Kidney epithelial cell (primary cell): ENCODE measurements around the gene CARMIL1. TPM values are rescaled to one million over a fixed set of nuclear protein-coding genes. Genes with fewer than 3 reads are reported as not detected.

Experiments used
- DNase-seq: peaks from one replicate; pipeline ENCODE4 v3.0.0-alpha.2; 2010; ENCODE audit warnings: low read depth
- H3K27me3 ChIP-seq: 2 replicates; pipeline ENCODE4 v1.6.0; 2011; ENCODE audit warnings: low read length; ENCODE audit not compliant: control insufficient read depth, insufficient read depth
- H3K36me3 ChIP-seq: 2 replicates; pipeline ENCODE4 v1.5.1; 2011; ENCODE audit warnings: low read length; ENCODE audit not compliant: control insufficient read depth, insufficient read depth
- H3K4me3 ChIP-seq: 2 replicates; pipeline ENCODE4 v1.5.1; 2011; ENCODE audit warnings: low read depth, mild to moderate bottlenecking, control low read depth, low read length
- CTCF ChIP-seq: IDR thresholded peaks from 2 replicates; pipeline ENCODE4 v1.5.1; 2011; ENCODE audit warnings: mild to moderate bottlenecking, moderate library complexity, low read length, control low read depth, inconsistent platforms; ENCODE audit not compliant: insufficient read depth, poor library complexity, severe bottlenecking
- total RNA-seq: library from RNA; depleted of rRNA; stranded (reverse); fragments of >200 nt; gene quantifications from 2 replicates; pipeline ENCODE4 v1.2.3, GENCODE V29; 2015

Gene CARMIL1
- total RNA-seq, 1 donor from 2014 or later, result 14.7 TPM

GRCh38 chr6:25637211-25637610, 358.0 kb downstream of the CARMIL1 start:
- Histone ChIP-seq H3K36me3 (no peaks in the 10 kb centered on the region), H3K4me3 (no peak overlapping the region), H3K27me3 (no peaks in the 10 kb centered on the region)
- TF ChIP-seq CTCF, result no peak
- no peak for DNase-seq

- H3K36me3 ChIP-seq, result no peaks in the 10 kb centered on the region
- DNase-seq, result no peak
- peak; percentile 16 for TF ChIP-seq CTCF
- no peak overlapping the region for H3K4me3 ChIP-seq
- no peaks in the 10 kb centered on the region for H3K27me3 ChIP-seq
Observed at GRCh38 chr6:25637960-25638434, 358.8 kb downstream of the CARMIL1 start.

GRCh38 chr6:25639653-25640052, 360.5 kb downstream of the CARMIL1 start:
- no peak for TF ChIP-seq CTCF
- no peak for DNase-seq

GRCh38 chr6:25640446-25640845, 361.3 kb downstream of the CARMIL1 start:
- no peak for DNase-seq
- TF ChIP-seq CTCF, result no peak
- no peaks in the 10 kb centered on the region for H3K27me3 ChIP-seq
- H3K36me3 ChIP-seq, result no peaks in the 10 kb centered on the region
- no peak overlapping the region for H3K4me3 ChIP-seq

More at GRCh38 chr6:25639653-25640052, 360.5 kb downstream of the CARMIL1 start:
- H3K27me3 ChIP-seq, result no peaks in the 10 kb centered on the region
- H3K36me3 ChIP-seq, result no peaks in the 10 kb centered on the region
- H3K4me3 ChIP-seq, result no peak overlapping the region

GRCh38 chr6:25640891-25641290, 361.7 kb downstream of the CARMIL1 start:
- H3K36me3 ChIP-seq, result no peaks in the 10 kb centered on the region
- H3K4me3 ChIP-seq, result no peak overlapping the region
- TF ChIP-seq CTCF, result no peak
- no peak for DNase-seq
- no peaks in the 10 kb centered on the region for H3K27me3 ChIP-seq

- Histone ChIP-seq H3K27me3 (no peaks in the 10 kb centered on the region), H3K36me3 (no peaks in the 10 kb centered on the region), H3K4me3 (no peak overlapping the region)
- DNase-seq, result no peak
- TF ChIP-seq CTCF, result no peak
Observed at GRCh38 chr6:25641377-25641776, 362.2 kb downstream of the CARMIL1 start.
